SU-DHL-6 (cell line): Measurements from ENCODE around the gene ABI1.

ENCODE experiments used
- H2AFZ ChIP-seq: fragments of 200-600 bp; sonication (generic); 2 replicates; pipeline ENCODE4 v1.6.1; 2014; ENCODE audit warnings: low read depth, mild to moderate bottlenecking, moderate library complexity, mixed read lengths, antibody characterized with exemption, low read length; ENCODE audit not compliant: severe bottlenecking
- H3F3A ChIP-seq: fragments of 200-600 bp; shearing (Covaris generic); 2 replicates; pipeline ENCODE4 v1.6.0; 2016; ENCODE audit warnings: antibody characterized with exemption, mild to moderate bottlenecking; ENCODE audit not compliant: insufficient read depth
- H3K27ac ChIP-seq: fragments of 200-600 bp; sonication (generic); 2 replicates; pipeline ENCODE4 v1.5.1; 2016; ENCODE audit warnings: low read depth, mild to moderate bottlenecking, low read length, moderate library complexity, mixed read lengths
- H3K27me3 ChIP-seq: fragments of 200-600 bp; sonication (generic), shearing (Covaris generic); 2 replicates; pipeline ENCODE4 v1.6.0; 2014; ENCODE audit warnings: mild to moderate bottlenecking, low read length
- H3K36me3 ChIP-seq: fragments of 200-600 bp; sonication (generic); 2 replicates; pipeline ENCODE4 v1.6.1; 2014; ENCODE audit warnings: mild to moderate bottlenecking, low read length, mixed read lengths
- H3K4me2 ChIP-seq: fragments of 300-600, 200-600 bp; shearing (Covaris generic), sonication (generic); 2 replicates; pipeline ENCODE4 v1.6.0; 2014; ENCODE audit warnings: low read length, low read depth, mild to moderate bottlenecking; ENCODE audit not compliant: poor library complexity, severe bottlenecking
- H3K4me3 ChIP-seq: fragments of 200-600 bp; sonication (generic); 2 replicates; pipeline ENCODE4 v1.5.1; 2014; ENCODE audit warnings: antibody characterized with exemption, low read length, mild to moderate bottlenecking, mixed read lengths; ENCODE audit not compliant: insufficient read depth, poor library complexity, severe bottlenecking
- H3K79me2 ChIP-seq: fragments of 200-600 bp; sonication (generic); 2 replicates; pipeline ENCODE4 v1.6.1; 2014; ENCODE audit warnings: mild to moderate bottlenecking, low read length, moderate library complexity; ENCODE audit not compliant: insufficient read depth
- H3K9ac ChIP-seq: fragments of 200-600 bp; sonication (generic); 2 replicates; pipeline ENCODE4 v1.7.0; 2014; ENCODE audit warnings: mild to moderate bottlenecking, low read length
- H3K9me2 ChIP-seq: fragments of 200-600 bp; sonication (generic); replicated peaks from 2 replicates; pipeline ENCODE4 v1.6.1; 2014; ENCODE audit warnings: low read length; ENCODE audit not compliant: insufficient read depth
- H3K9me3 ChIP-seq: fragments of 200-600 bp; sonication (generic); 2 replicates; pipeline ENCODE4 v1.6.1; 2014; ENCODE audit warnings: low read length, mixed read lengths; ENCODE audit not compliant: insufficient read depth
- H4K20me1 ChIP-seq: fragments of 200-600 bp; sonication (generic); 2 replicates; pipeline ENCODE4 v1.6.1; 2014; ENCODE audit warnings: low read depth, mild to moderate bottlenecking, antibody characterized with exemption, low read length, moderate library complexity, mixed read lengths
- CTCF ChIP-seq: fragments of 200-600 bp; sonication (generic); IDR thresholded peaks from one replicate; pipeline ENCODE4 v1.5.1; 2017; ENCODE audit warnings: antibody characterized with exemption, mild to moderate bottlenecking, low read length, moderate library complexity; ENCODE audit not compliant: insufficient read depth, poor library complexity, severe bottlenecking
- EZH2phosphoT487 ChIP-seq: fragments of 200-600 bp; sonication (generic), shearing (Covaris generic); conservative IDR thresholded peaks from 2 replicates; pipeline ENCODE4 v1.6.1; 2018; ENCODE audit warnings: mild to moderate bottlenecking, antibody characterized with exemption, low read length, moderate library complexity, mixed read lengths

ABI1 gene

GRCh38 chr10:26721561-26721960 lies 139.2 kb downstream of the ABI1 start:
- H3K79me2 ChIP-seq = peaks cover 5% of the 10 kb centered on the region; the same call in 1 of the 2 replicates
- H2AFZ ChIP-seq = no peak overlapping the region
- no peak overlapping the region for H3K4me2 ChIP-seq
- TF ChIP-seq CTCF = no peak
- no peak for TF ChIP-seq EZH2phosphoT487
- H3K36me3 ChIP-seq = peaks cover 18% of the 10 kb centered on the region; the same call in 1 of the 2 replicates
- H4K20me1 ChIP-seq = no peaks in the 10 kb centered on the region
- peaks cover 15% of the 10 kb centered on the region for H3F3A ChIP-seq
- H3K9me2 ChIP-seq = no peaks in the 10 kb centered on the region
- H3K4me3 ChIP-seq = no peak overlapping the region
- H3K27ac ChIP-seq = no peak overlapping the region
- no peak overlapping the region for H3K9ac ChIP-seq
- no peaks in the 10 kb centered on the region for H3K9me3 ChIP-seq
- H3K27me3 ChIP-seq = no peaks in the 10 kb centered on the region

DNA sequence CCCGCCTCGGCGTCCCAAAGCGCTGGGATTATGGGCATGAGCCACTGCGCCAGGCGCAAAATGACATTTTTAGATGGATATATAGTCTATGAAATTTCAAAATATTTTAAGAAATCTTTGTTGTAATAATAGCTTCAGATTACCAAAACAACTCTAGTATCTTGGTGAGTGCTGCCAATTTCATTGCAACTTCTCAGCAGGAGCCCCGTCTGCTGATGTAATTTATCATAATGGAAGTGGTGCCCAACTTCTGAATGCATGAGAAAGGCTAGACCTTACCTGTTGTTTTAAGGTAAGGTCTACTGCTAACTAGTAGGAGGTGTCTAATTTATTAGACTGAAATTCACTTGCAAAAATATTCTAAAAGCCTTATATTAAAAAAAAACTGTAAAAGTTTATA lies 143.3 kb downstream of the ABI1 start:
- Histone ChIP-seq H4K20me1 (no peaks in the 10 kb centered on the region), H3F3A (peaks cover 6% of the 10 kb centered on the region; the same call in 1 of the 2 replicates), H3K4me3 (no peak overlapping the region), H3K9me2 (no peaks in the 10 kb centered on the region), H3K79me2 (peaks cover 11% of the 10 kb centered on the region), H3K4me2 (no peak overlapping the region), H2AFZ (no peak overlapping the region), H3K36me3 (peaks cover 11% of the 10 kb centered on the region; the same call in 1 of the 2 replicates), H3K9ac (no peak overlapping the region), H3K27ac (no peak overlapping the region), H3K9me3 (no peaks in the 10 kb centered on the region), H3K27me3 (no peaks in the 10 kb centered on the region)
- TF ChIP-seq EZH2phosphoT487 = no peak
- TF ChIP-seq CTCF = no peak

DNA sequence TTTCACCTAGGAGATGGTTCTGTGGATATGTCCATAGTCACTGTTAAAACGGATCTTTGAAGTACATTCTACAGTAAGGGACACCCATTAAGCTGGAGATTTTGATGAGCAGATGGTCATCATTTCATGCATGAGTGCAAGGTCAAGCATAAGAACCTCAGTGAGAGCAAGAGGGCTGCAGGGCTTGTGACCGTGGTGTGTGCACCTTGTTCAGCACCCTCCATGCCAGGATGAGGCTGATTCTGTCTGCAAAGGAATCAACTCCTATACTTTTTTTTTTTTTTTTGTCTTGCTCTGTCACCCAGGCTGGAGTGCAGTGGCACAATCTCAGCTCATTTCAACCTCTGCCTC lies 145.6 kb downstream of the ABI1 start:
- TF ChIP-seq CTCF (no peak), EZH2phosphoT487 (no peak)
- Histone ChIP-seq H3K36me3 (peaks cover 15% of the 10 kb centered on the region; the same call in 1 of the 2 replicates), H3K9me3 (no peaks in the 10 kb centered on the region), H3K4me3 (no peak overlapping the region), H3K27ac (no peak overlapping the region), H3F3A (no peaks in the 10 kb centered on the region), H3K79me2 (peaks cover 15% of the 10 kb centered on the region), H4K20me1 (no peaks in the 10 kb centered on the region), H3K9me2 (no peaks in the 10 kb centered on the region), H3K9ac (no peak overlapping the region), H2AFZ (no peak overlapping the region), H3K27me3 (no peaks in the 10 kb centered on the region), H3K4me2 (no peak overlapping the region)
